GM23248 (cell line): ENCODE results near the gene AHI1.

Experiments
- EZH2 ChIP-seq: fragments of 200-600 bp; sonication (generic); IDR thresholded peaks from 2 replicates; pipeline ENCODE4 v1.6.1; 2018; ENCODE audit warnings: antibody characterized with exemption, mild to moderate bottlenecking; ENCODE audit not compliant: insufficient read depth, poor library complexity, severe bottlenecking
- EZH2phosphoT487 ChIP-seq: fragments of 200-600 bp; sonication (generic); IDR thresholded peaks from 2 replicates; pipeline ENCODE4 v1.6.1; 2018; ENCODE audit warnings: antibody characterized with exemption, moderate library complexity, mild to moderate bottlenecking, low read depth; ENCODE audit not compliant: insufficient read depth

- no peak for TF ChIP-seq EZH2
- TF ChIP-seq EZH2phosphoT487 = no peak
Observed at GRCh38 chr6:135499441-135500340, 2.2 kb upstream of the AHI1 start.
